ENCODE measurements around the gene FAR2. TPM values are rescaled to one million over a fixed set of nuclear protein-coding genes. Genes with fewer than 3 reads are reported as not detected.
"Not testable (repeated sequence)": the region's sequence is repeated elsewhere in the genome, so short reads cannot be mapped to it uniquely, and the experiment has no call there.

FAR2 gene
- total and polyA plus RNA-seq, 4 donors, result 7.1 to 14.4 (median 11.2) TPM

DNA sequence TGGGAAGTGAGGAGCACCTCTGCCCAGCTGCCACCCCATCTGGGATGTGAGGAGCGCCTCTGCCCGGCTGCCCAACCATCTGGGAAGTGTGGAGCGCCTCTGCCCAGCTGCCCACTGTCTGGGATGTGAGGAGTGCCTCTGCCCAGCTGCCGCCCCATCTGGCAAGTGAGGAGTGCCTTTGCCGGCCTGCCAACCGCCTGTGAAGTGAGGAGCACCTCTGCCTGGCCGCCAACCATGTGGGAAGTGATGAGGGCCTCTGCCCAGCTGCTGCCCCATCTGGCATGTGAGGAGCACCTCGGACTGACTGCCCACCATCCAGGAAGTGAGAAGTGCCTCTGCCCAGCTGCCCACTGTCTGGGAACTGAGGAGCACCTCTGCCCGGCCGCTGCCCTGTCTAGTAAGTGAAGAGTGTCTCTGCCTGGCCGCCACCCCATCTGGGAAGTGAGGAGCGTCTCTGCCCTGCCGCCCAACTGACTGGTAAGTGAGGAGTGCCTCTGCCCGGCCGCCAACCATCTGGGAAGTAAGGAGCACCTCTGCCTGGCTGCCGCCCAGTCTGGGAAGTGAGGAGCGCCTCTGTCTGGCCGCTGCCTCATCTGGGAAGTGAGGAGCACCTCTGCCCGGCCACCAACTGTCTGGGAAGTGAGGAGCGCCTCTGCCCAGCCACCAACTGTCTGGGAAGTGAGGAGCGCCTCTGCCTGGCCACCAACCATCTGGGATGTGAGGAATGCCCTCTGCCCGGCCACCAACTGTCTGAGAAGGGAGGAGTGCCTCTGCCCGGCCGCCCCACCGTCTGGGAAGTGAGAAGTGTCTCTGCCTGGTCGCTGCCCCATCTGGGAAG, 22.6 kb downstream of the FAR2 start:
- 87 to 90% methylated on average over 26 of the region's 26 CpGs for WGBS, 2 donors
- Histone ChIP-seq H3K4me3 (no peak overlapping the region), H3K36me3 (ENCODE audit: control insufficient read depth in 4 of 4, insufficient read depth in 4 of 4, low read length in 4 of 4) (peaks cover 0 to 3% (median 0%) of the 10 kb centered on the region in 4 donors), H3K27ac (ENCODE audit: low read depth in 1 of 2, low read length in 1 of 2) (no peak overlapping the region), H3K9ac (ENCODE audit: insufficient read depth in 1 of 2, low read length in 2 of 2) (no peak overlapping the region), H3K9me3 (ENCODE audit: control insufficient read depth in 4 of 4, insufficient read depth in 3 of 4, low read length in 3 of 4) (peaks cover 0 to 7% (median 0%) of the 10 kb centered on the region in 4 donors), H3K27me3 (ENCODE audit: control insufficient read depth in 3 of 3, insufficient read depth in 3 of 3, low read length in 2 of 3) (no peaks in the 10 kb centered on the region), H3K4me1 (ENCODE audit: control insufficient read depth in 5 of 5, insufficient read depth in 5 of 5, low read length in 5 of 5) (peaks cover 0 to 7% (median 0%) of the 10 kb centered on the region in 5 donors)
- ATAC-seq (ENCODE audit: insufficient read depth, low FRiP score), result no peak
- no peak for DNase-seq
- TF ChIP-seq CTCF (IDR thresholded peaks at IDR 0.05; ENCODE audit: control extremely low read depth, extremely low read depth), result no peak

DNA sequence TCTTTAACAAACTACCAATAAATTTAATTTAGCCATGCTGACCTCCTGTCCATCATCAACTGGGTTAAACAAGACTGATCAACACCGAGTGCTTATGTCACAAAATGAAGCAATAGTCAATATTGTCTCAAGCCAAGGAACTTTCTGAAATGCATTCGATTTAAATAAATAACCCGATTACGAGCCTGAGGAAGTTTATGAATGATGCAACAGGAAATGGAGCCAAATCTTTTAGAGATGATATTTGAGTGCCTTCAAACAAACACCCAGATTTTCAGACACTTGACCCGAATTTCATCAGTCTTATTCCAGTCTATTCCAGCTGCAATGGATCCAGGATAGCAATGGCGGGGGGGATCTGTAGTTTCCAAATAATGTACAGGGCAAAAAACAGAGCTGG, 27.9 kb downstream of the FAR2 start:
- TF ChIP-seq CTCF (IDR thresholded peaks at IDR 0.05; ENCODE audit: control extremely low read depth, extremely low read depth), result no peak
- Histone ChIP-seq H3K9me3 (ENCODE audit: control insufficient read depth in 4 of 4, insufficient read depth in 3 of 4, low read length in 3 of 4) (peaks cover 0 to 2% (median 0%) of the 10 kb centered on the region in 4 donors), H3K36me3 (ENCODE audit: control insufficient read depth in 4 of 4, insufficient read depth in 4 of 4, low read length in 4 of 4) (no peaks in the 10 kb centered on the region), H3K4me3 (no peak overlapping the region), H3K4me1 (ENCODE audit: control insufficient read depth in 5 of 5, insufficient read depth in 5 of 5, low read length in 5 of 5) (peaks cover 0 to 2% (median 0%) of the 10 kb centered on the region in 5 donors), H3K9ac (ENCODE audit: insufficient read depth in 1 of 2, low read length in 2 of 2) (no peak overlapping the region), H3K27ac (ENCODE audit: low read depth in 1 of 2, low read length in 1 of 2) (no peak overlapping the region), H3K27me3 (ENCODE audit: control insufficient read depth in 3 of 3, insufficient read depth in 3 of 3, low read length in 2 of 3) (no peaks in the 10 kb centered on the region)
- WGBS, 2 donors, result 29 to 39% methylated on average over 6 of the region's 6 CpGs
- ATAC-seq (ENCODE audit: insufficient read depth, low FRiP score) (no peak), DNase-seq (peak in 2 of 3 donors; percentile 28 to 64)

- not testable (repeated sequence) for H3K27me3 ChIP-seq (ENCODE audit: control insufficient read depth in 3 of 3, insufficient read depth in 3 of 3, low read length in 2 of 3); H3K36me3 ChIP-seq (ENCODE audit: control insufficient read depth in 4 of 4, insufficient read depth in 4 of 4, low read length in 4 of 4); H3K9ac ChIP-seq (ENCODE audit: insufficient read depth in 1 of 2, low read length in 2 of 2); H3K4me3 ChIP-seq; H3K27ac ChIP-seq (ENCODE audit: low read depth in 1 of 2, low read length in 1 of 2); H3K9me3 ChIP-seq (ENCODE audit: control insufficient read depth in 4 of 4, insufficient read depth in 3 of 4, low read length in 3 of 4); ATAC-seq (ENCODE audit: insufficient read depth, low FRiP score); H3K4me1 ChIP-seq (ENCODE audit: control insufficient read depth in 5 of 5, insufficient read depth in 5 of 5, low read length in 5 of 5); DNase-seq
- WGBS, 2 donors, result 97 to 98% methylated on average over 4 of the region's 4 CpGs
Measured at GRCh38 chr12:29182247-29182646, 33.2 kb downstream of the FAR2 start.

DNA sequence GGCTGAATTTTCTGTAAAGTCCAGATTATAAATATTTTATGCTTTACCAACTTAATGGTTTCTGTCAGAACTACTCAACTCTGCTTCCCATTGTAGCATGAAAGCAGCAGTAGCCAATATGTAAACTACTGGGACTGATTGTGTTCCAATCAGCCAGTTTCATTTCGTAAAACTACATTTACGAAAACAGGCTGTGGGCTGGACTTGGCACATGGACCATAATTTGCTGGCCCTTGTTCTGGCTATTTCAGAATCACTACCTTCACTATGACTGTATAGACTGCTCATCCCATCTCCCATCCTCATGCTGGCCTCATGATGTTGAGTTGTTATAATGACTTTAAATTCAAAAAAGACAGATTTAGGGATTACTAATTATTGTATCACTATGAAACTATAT, 38.7 kb downstream of the FAR2 start:
- DNase-seq (peak in 1 of 3 donors; percentile 39), ATAC-seq (ENCODE audit: insufficient read depth, low FRiP score) (no peak)
- WGBS, 2 donors, result 53 to 63% methylated on average over 2 of the region's 2 CpGs
- Histone ChIP-seq H3K27me3 (ENCODE audit: control insufficient read depth in 3 of 3, insufficient read depth in 3 of 3, low read length in 2 of 3) (no peaks in the 10 kb centered on the region), H3K4me1 (ENCODE audit: control insufficient read depth in 5 of 5, insufficient read depth in 5 of 5, low read length in 5 of 5) (peaks cover 0 to 6% (median 0%) of the 10 kb centered on the region in 5 donors), H3K4me3 (no peak overlapping the region), H3K36me3 (ENCODE audit: control insufficient read depth in 4 of 4, insufficient read depth in 4 of 4, low read length in 4 of 4) (no peaks in the 10 kb centered on the region), H3K9me3 (ENCODE audit: control insufficient read depth in 4 of 4, insufficient read depth in 3 of 4, low read length in 3 of 4) (no peaks in the 10 kb centered on the region), H3K9ac (ENCODE audit: insufficient read depth in 1 of 2, low read length in 2 of 2) (no peak overlapping the region), H3K27ac (ENCODE audit: low read depth in 1 of 2, low read length in 1 of 2) (no peak overlapping the region)
- TF ChIP-seq CTCF (IDR thresholded peaks at IDR 0.05; ENCODE audit: control extremely low read depth, extremely low read depth), result no peak

Measured in lung (tissue), 12 donors.